Dendritic cell treated with granulocyte-macrophage colony-stimulating factor and Interleukin-4, amounts not matched to agents 40 ng/mL and 50 ng/mL, for 4 days (primary cell): ENCODE data around the gene XRCC4.

Source experiments
- H3K27ac Mint-ChIP-seq: one replicate; pipeline ENCODE4 v1.8.0; 2022; ENCODE audit warnings: mild to moderate bottlenecking, mixed read lengths
- H3K27me3 Mint-ChIP-seq: one replicate; pipeline ENCODE4 v1.8.0; 2022; ENCODE audit warnings: mild to moderate bottlenecking, mixed read lengths
- H3K36me3 Mint-ChIP-seq: one replicate; pipeline ENCODE4 v1.8.0; 2022; ENCODE audit warnings: low read depth, mixed read lengths
- H3K4me1 Mint-ChIP-seq: one replicate; pipeline ENCODE4 v1.8.0; 2022; ENCODE audit warnings: low read depth, mixed read lengths
- H3K4me3 Mint-ChIP-seq: one replicate; pipeline ENCODE4 v1.8.0; 2022; ENCODE audit warnings: mild to moderate bottlenecking, moderate library complexity, mixed read lengths
- H3K9me3 Mint-ChIP-seq: one replicate; pipeline ENCODE4 v1.8.0; 2022; ENCODE audit warnings: mixed read lengths
- intact Hi-C: fragments of 100-400 bp; cut with micrococcal nuclease; formaldehyde crosslinking; loops from one replicate; pipeline ENCODE4 v1.15.0; 2022

XRCC4 gene

GRCh38 chr5:83109380-83109779 is 32.0 kb downstream of the XRCC4 start:
- intact Hi-C loops: no loop called here
- Mint-ChIP-seq H3K36me3 (peaks cover 29% of the 10 kb centered on the region), H3K4me3 (no peak overlapping the region), H3K4me1 (no peaks in the 10 kb centered on the region), H3K27ac (no peak overlapping the region), H3K9me3 (peaks cover 23% of the 10 kb centered on the region), H3K27me3 (no peaks in the 10 kb centered on the region)

- peaks cover 64% of the 10 kb centered on the region for H3K36me3 Mint-ChIP-seq
- no peaks in the 10 kb centered on the region for H3K27me3 Mint-ChIP-seq
- H3K4me1 Mint-ChIP-seq: no peaks in the 10 kb centered on the region
- no peak overlapping the region for H3K4me3 Mint-ChIP-seq
- intact Hi-C loops: no loop called here
- peaks cover 32% of the 10 kb centered on the region for H3K9me3 Mint-ChIP-seq
- no peak overlapping the region for H3K27ac Mint-ChIP-seq
Observed at GRCh38 chr5:83115816-83116215, 38.5 kb downstream of the XRCC4 start.

GRCh38 chr5:83118471-83118870 is 41.1 kb downstream of the XRCC4 start:
- intact Hi-C loops: no loop called here
- Mint-ChIP-seq H3K36me3 (peaks cover 49% of the 10 kb centered on the region), H3K4me1 (no peaks in the 10 kb centered on the region)

GRCh38 chr5:83118976-83119375 is 41.6 kb downstream of the XRCC4 start:
- Mint-ChIP-seq H3K4me1 (no peaks in the 10 kb centered on the region), H3K27me3 (no peaks in the 10 kb centered on the region), H3K4me3 (no peak overlapping the region), H3K36me3 (peaks cover 44% of the 10 kb centered on the region), H3K27ac (no peak overlapping the region), H3K9me3 (peaks cover 14% of the 10 kb centered on the region)
- intact Hi-C loops: no loop called here

More at GRCh38 chr5:83118471-83118870, 41.1 kb downstream of the XRCC4 start:
- no peaks in the 10 kb centered on the region for H3K27me3 Mint-ChIP-seq
- H3K27ac Mint-ChIP-seq: no peak overlapping the region
- H3K4me3 Mint-ChIP-seq: no peak overlapping the region
- peaks cover 18% of the 10 kb centered on the region for H3K9me3 Mint-ChIP-seq

- H3K4me3 Mint-ChIP-seq: no peak overlapping the region
- H3K9me3 Mint-ChIP-seq: peaks cover 35% of the 10 kb centered on the region
- H3K36me3 Mint-ChIP-seq: peaks cover 47% of the 10 kb centered on the region
- no peaks in the 10 kb centered on the region for H3K27me3 Mint-ChIP-seq
- intact Hi-C loops: no loop called here
- no peaks in the 10 kb centered on the region for H3K4me1 Mint-ChIP-seq
- H3K27ac Mint-ChIP-seq: no peak overlapping the region
Observed at GRCh38 chr5:83124593-83124992, 47.2 kb downstream of the XRCC4 start.

- Mint-ChIP-seq H3K27ac (no peak overlapping the region), H3K36me3 (peaks cover 45% of the 10 kb centered on the region), H3K9me3 (peaks cover 43% of the 10 kb centered on the region), H3K4me3 (no peak overlapping the region), H3K27me3 (no peaks in the 10 kb centered on the region), H3K4me1 (no peaks in the 10 kb centered on the region)
- intact Hi-C loops: no loop called here
Observed at GRCh38 chr5:83125560-83125959, 48.2 kb downstream of the XRCC4 start.

GRCh38 chr5:83126501-83126900 is 49.2 kb downstream of the XRCC4 start:
- H3K4me3 Mint-ChIP-seq: no peak overlapping the region
- H3K4me1 Mint-ChIP-seq: no peaks in the 10 kb centered on the region
- intact Hi-C loops: no loop called here
- H3K36me3 Mint-ChIP-seq: peaks cover 54% of the 10 kb centered on the region
- H3K27me3 Mint-ChIP-seq: no peaks in the 10 kb centered on the region
- H3K9me3 Mint-ChIP-seq: peaks cover 53% of the 10 kb centered on the region
- no peak overlapping the region for H3K27ac Mint-ChIP-seq

- Mint-ChIP-seq H3K27me3 (no peaks in the 10 kb centered on the region), H3K27ac (no peak overlapping the region), H3K4me1 (no peaks in the 10 kb centered on the region), H3K4me3 (no peak overlapping the region), H3K36me3 (peaks cover 57% of the 10 kb centered on the region), H3K9me3 (peaks cover 64% of the 10 kb centered on the region)
- intact Hi-C loops: no loop called here
Observed at GRCh38 chr5:83133797-83134196, 56.5 kb downstream of the XRCC4 start.

- intact Hi-C loops: no loop called here
- H3K27me3 Mint-ChIP-seq: no peaks in the 10 kb centered on the region
Observed at GRCh38 chr5:83142526-83142925, 65.2 kb downstream of the XRCC4 start.

GRCh38 chr5:83145241-83145640 is 67.9 kb downstream of the XRCC4 start:
- Mint-ChIP-seq H3K36me3 (peaks cover 10% of the 10 kb centered on the region), H3K27ac (no peak overlapping the region), H3K27me3 (no peaks in the 10 kb centered on the region), H3K9me3 (no peaks in the 10 kb centered on the region), H3K4me1 (no peaks in the 10 kb centered on the region), H3K4me3 (no peak overlapping the region)
- intact Hi-C loops: no loop called here

More at GRCh38 chr5:83142526-83142925, 65.2 kb downstream of the XRCC4 start:
- Mint-ChIP-seq H3K36me3 (peaks cover 10% of the 10 kb centered on the region), H3K9me3 (no peaks in the 10 kb centered on the region), H3K4me1 (no peaks in the 10 kb centered on the region), H3K27ac (no peak overlapping the region), H3K4me3 (no peak overlapping the region)

GRCh38 chr5:83145882-83146331 is 68.6 kb downstream of the XRCC4 start:
- no peak overlapping the region for H3K4me3 Mint-ChIP-seq
- no peaks in the 10 kb centered on the region for H3K9me3 Mint-ChIP-seq
- H3K4me1 Mint-ChIP-seq: no peaks in the 10 kb centered on the region
- no peaks in the 10 kb centered on the region for H3K27me3 Mint-ChIP-seq
- H3K36me3 Mint-ChIP-seq: peaks cover 10% of the 10 kb centered on the region
- intact Hi-C loops: no loop called here
- no peak overlapping the region for H3K27ac Mint-ChIP-seq

GRCh38 chr5:83146441-83146840 is 69.1 kb downstream of the XRCC4 start:
- Mint-ChIP-seq H3K4me3 (no peak overlapping the region), H3K27me3 (no peaks in the 10 kb centered on the region), H3K9me3 (no peaks in the 10 kb centered on the region), H3K27ac (no peak overlapping the region), H3K4me1 (no peaks in the 10 kb centered on the region), H3K36me3 (peaks cover 10% of the 10 kb centered on the region)
- intact Hi-C loops: no loop called here

- Mint-ChIP-seq H3K4me1 (no peaks in the 10 kb centered on the region), H3K36me3 (peaks cover 10% of the 10 kb centered on the region), H3K27ac (no peak overlapping the region), H3K9me3 (no peaks in the 10 kb centered on the region), H3K27me3 (no peaks in the 10 kb centered on the region), H3K4me3 (no peak overlapping the region)
- intact Hi-C loops: no loop called here
Observed at GRCh38 chr5:83147593-83147992, 70.2 kb downstream of the XRCC4 start.

- Mint-ChIP-seq H3K4me3 (no peak overlapping the region), H3K27me3 (no peaks in the 10 kb centered on the region), H3K4me1 (no peaks in the 10 kb centered on the region), H3K27ac (no peak overlapping the region), H3K9me3 (no peaks in the 10 kb centered on the region), H3K36me3 (peaks cover 10% of the 10 kb centered on the region)
- intact Hi-C loops: no loop called here
Observed at GRCh38 chr5:83148370-83148769, 71.0 kb downstream of the XRCC4 start.

GRCh38 chr5:83149671-83150070 is 72.3 kb downstream of the XRCC4 start:
- H3K27ac Mint-ChIP-seq: no peak overlapping the region
- no peaks in the 10 kb centered on the region for H3K27me3 Mint-ChIP-seq

More at GRCh38 chr5:83149671-83150070, 72.3 kb downstream of the XRCC4 start:
- intact Hi-C loops: no loop called here
- Mint-ChIP-seq H3K4me3 (no peak overlapping the region), H3K9me3 (no peaks in the 10 kb centered on the region), H3K36me3 (no peaks in the 10 kb centered on the region), H3K4me1 (peaks cover 2% of the 10 kb centered on the region)
